ENCODE measurements around the gene KRTAP4-9. TPM values are rescaled to one million over a fixed set of nuclear protein-coding genes. Genes with fewer than 3 reads are reported as not detected.
A peak's percentile ranks its signal among the peaks of the same experiment; 100 is the strongest.

KRTAP4-9 gene
- polyA plus RNA-seq, 2 of the 4 experiments (the other 2 are of a cell fraction): not detected

DNA sequence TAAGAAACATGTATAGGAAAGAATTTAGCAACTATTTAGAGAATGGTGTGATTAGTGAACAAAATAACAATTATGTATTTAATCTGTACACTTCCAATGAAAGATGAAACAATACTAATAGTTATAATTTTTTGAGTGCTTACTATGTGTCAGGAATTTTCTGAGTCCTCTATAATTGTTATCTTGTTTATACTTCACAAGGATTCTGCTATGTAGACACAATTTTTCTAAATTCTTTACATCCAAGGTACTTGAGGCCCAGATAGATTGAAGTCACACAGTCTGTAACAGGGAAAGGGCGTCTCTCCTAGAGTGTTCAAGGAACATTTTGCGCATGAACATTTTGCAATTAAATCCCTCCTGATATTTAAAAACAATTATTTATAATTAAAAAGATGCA lies 19.9 kb downstream of the KRTAP4-9 start:
- no peak overlapping the region for H3K27ac ChIP-seq
- ATAC-seq (no peak), DNase-seq (ENCODE audit: low read depth in 1 of 2, low spot score in 1 of 2) (no peak), FAIRE-seq (no peak)
- no peaks in the 10 kb centered on the region for H3K4me1 ChIP-seq
- no peak overlapping the region for H3K4me2 ChIP-seq
- no peaks in the 10 kb centered on the region for H3K9me3 ChIP-seq
- TF ChIP-seq, protein P1, sequence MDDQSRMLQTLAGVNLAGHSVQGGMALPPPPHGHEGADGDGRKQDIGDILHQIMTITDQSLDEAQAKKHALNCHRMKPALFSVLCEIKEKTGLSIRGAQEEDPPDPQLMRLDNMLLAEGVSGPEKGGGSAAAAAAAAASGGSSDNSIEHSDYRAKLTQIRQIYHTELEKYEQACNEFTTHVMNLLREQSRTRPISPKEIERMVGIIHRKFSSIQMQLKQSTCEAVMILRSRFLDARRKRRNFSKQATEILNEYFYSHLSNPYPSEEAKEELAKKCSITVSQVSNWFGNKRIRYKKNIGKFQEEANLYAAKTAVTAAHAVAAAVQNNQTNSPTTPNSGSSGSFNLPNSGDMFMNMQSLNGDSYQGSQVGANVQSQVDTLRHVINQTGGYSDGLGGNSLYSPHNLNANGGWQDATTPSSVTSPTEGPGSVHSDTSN (IDR thresholded peaks at IDR 0.05): no peak
- TF ChIP-seq EHF (CRISPR knock-in tag; IDR thresholded peaks at IDR 0.05) (no peak), MAFK (IDR thresholded peaks at IDR 0.05; ENCODE audit: partially characterized antibody) (peak; percentile 55)
- TF ChIP-seq, protein P2, sequence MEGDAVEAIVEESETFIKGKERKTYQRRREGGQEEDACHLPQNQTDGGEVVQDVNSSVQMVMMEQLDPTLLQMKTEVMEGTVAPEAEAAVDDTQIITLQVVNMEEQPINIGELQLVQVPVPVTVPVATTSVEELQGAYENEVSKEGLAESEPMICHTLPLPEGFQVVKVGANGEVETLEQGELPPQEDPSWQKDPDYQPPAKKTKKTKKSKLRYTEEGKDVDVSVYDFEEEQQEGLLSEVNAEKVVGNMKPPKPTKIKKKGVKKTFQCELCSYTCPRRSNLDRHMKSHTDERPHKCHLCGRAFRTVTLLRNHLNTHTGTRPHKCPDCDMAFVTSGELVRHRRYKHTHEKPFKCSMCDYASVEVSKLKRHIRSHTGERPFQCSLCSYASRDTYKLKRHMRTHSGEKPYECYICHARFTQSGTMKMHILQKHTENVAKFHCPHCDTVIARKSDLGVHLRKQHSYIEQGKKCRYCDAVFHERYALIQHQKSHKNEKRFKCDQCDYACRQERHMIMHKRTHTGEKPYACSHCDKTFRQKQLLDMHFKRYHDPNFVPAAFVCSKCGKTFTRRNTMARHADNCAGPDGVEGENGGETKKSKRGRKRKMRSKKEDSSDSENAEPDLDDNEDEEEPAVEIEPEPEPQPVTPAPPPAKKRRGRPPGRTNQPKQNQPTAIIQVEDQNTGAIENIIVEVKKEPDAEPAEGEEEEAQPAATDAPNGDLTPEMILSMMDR (IDR thresholded peaks at IDR 0.05): no peak
- TF ChIP-seq, protein P3, sequence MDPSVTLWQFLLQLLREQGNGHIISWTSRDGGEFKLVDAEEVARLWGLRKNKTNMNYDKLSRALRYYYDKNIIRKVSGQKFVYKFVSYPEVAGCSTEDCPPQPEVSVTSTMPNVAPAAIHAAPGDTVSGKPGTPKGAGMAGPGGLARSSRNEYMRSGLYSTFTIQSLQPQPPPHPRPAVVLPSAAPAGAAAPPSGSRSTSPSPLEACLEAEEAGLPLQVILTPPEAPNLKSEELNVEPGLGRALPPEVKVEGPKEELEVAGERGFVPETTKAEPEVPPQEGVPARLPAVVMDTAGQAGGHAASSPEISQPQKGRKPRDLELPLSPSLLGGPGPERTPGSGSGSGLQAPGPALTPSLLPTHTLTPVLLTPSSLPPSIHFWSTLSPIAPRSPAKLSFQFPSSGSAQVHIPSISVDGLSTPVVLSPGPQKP (IDR thresholded peaks at IDR 0.05; ENCODE audit: low read depth, low read length): no peak
- ChIA-PET CTCF (no interaction called here), POLR2A (no interaction called here)
- 91% methylated on average over 2 of the region's 2 CpGs for WGBS (ENCODE audit: missing lambda C conversion rate)
- no peak overlapping the region for H3K4me3 ChIP-seq

DNA sequence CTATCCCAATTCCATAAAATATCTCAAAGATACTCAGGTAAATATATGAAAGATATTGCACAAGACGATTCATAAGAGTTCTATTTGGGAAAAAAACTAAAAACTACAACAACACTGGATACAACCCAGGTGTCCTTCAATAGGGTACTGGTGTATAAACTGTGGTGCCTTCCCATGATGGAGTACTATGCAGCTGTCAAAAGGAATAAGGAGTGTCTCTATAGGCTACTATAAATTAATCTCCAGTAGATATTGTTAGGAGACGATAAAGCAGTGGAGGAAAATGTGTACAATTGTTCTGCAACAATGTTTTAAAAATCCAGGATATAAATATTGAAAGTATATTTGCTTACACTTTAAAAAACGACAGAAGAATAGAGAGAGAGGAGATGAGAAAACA lies 21.2 kb downstream of the KRTAP4-9 start:
- no peak overlapping the region for H3K4me2 ChIP-seq
- ChIA-PET POLR2A (no interaction called here), CTCF (no interaction called here)
- 49% methylated on average over 3 of the region's 3 CpGs for WGBS (ENCODE audit: missing lambda C conversion rate)
- H3K4me1 ChIP-seq: no peaks in the 10 kb centered on the region
- no peaks in the 10 kb centered on the region for H3K9me3 ChIP-seq
- H3K4me3 ChIP-seq: no peak overlapping the region
- no peak for FAIRE-seq
- ATAC-seq: no peak
- DNase-seq (ENCODE audit: low read depth in 1 of 2, low spot score in 1 of 2): no peak
- TF ChIP-seq EHF (CRISPR knock-in tag; IDR thresholded peaks at IDR 0.05): no peak
- no peak for TF ChIP-seq HOXB13 (CRISPR knock-in tag; IDR thresholded peaks at IDR 0.05; ENCODE audit: low read depth)
- TF ChIP-seq ZFP36 (IDR thresholded peaks at IDR 0.05; ENCODE audit: borderline replicate concordance, partially characterized antibody): no peak
- TF ChIP-seq SMC3 (IDR thresholded peaks at IDR 0.05): no peak
- no peak for TF ChIP-seq PHF8 (IDR thresholded peaks at IDR 0.05; ENCODE audit: borderline replicate concordance, low read depth)
- TF ChIP-seq MYC (IDR thresholded peaks at IDR 0.05; ENCODE audit: borderline replicate concordance, low read length): no peak
- TF ChIP-seq CHD2 (IDR thresholded peaks at IDR 0.05; ENCODE audit: low read length, partially characterized antibody): no peak
- TF ChIP-seq JUNB (IDR thresholded peaks at IDR 0.05): no peak
- TF ChIP-seq MAFK (IDR thresholded peaks at IDR 0.05; ENCODE audit: partially characterized antibody): no peak
- TF ChIP-seq KDM1A (IDR thresholded peaks at IDR 0.05; ENCODE audit: low read depth): no peak
- no peak for TF ChIP-seq BHLHE40 (IDR thresholded peaks at IDR 0.05; ENCODE audit: low read depth, low read length)
- TF ChIP-seq CHD4 (IDR thresholded peaks at IDR 0.05; ENCODE audit: borderline replicate concordance): no peak
- TF ChIP-seq HDAC2 (IDR thresholded peaks at IDR 0.05): no peak
- TF ChIP-seq RNF2 (IDR thresholded peaks at IDR 0.05; ENCODE audit: borderline replicate concordance, low read depth): no peak
- TF ChIP-seq, protein P4, sequence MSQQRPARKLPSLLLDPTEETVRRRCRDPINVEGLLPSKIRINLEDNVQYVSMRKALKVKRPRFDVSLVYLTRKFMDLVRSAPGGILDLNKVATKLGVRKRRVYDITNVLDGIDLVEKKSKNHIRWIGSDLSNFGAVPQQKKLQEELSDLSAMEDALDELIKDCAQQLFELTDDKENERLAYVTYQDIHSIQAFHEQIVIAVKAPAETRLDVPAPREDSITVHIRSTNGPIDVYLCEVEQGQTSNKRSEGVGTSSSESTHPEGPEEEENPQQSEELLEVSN (IDR thresholded peaks at IDR 0.05; ENCODE audit: borderline replicate concordance, low read depth): no peak
- TF ChIP-seq FOSB (CRISPR knock-in tag; IDR thresholded peaks at IDR 0.05): no peak
- no peak for TF ChIP-seq RARB (CRISPR knock-in tag; IDR thresholded peaks at IDR 0.05)
- TF ChIP-seq, protein P5, sequence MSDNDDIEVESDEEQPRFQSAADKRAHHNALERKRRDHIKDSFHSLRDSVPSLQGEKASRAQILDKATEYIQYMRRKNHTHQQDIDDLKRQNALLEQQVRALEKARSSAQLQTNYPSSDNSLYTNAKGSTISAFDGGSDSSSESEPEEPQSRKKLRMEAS (IDR thresholded peaks at IDR 0.05): no peak
- no peak overlapping the region for H3K27ac ChIP-seq
